HepG2 (cell line): ENCODE measurements around the gene BICRA. TPM values are rescaled to one million over a fixed set of nuclear protein-coding genes. Genes with fewer than 3 reads are reported as not detected.

Experiments
- ATAC-seq: fragments of 200-7000 bp; cut with Tn5 transposase; 3 replicates; pipeline ENCODE4 v1.9.1; 2020; ENCODE audit warnings: mild to moderate bottlenecking, moderate library complexity
- BruUV-seq: library from RNA; stranded (reverse); fragments of 400-500 nt; replicated peaks from 2 replicates; lab custom pipeline; 2021; lab: Mats Ljungman, UMichigan
- CTCF ChIA-PET: fragments of 300-600 bp; formaldehyde crosslinking; extraction: SDS; loops from one replicate; lab custom pipeline; 2021; ENCODE audit warnings: low total read pairs, inconsistent platforms, low intra/inter-chr PET ratio; lab: Yijun Ruan, JAX
- POLR2A ChIA-PET: fragments of 350-600 bp; sonication (Branson Sonifier 250); formaldehyde crosslinking; loops from one replicate; lab custom pipeline; 2020; ENCODE audit warnings: antibody characterized with exemption, inconsistent platforms; lab: Yijun Ruan, JAX
- DNase-seq: peaks from one replicate; pipeline ENCODE4 v3.0.0-alpha.2; 2015; ENCODE audit warnings: low spot score
- FAIRE-seq: peaks from 3 replicates; lab custom pipeline; 2011; peaks lifted over from hg19 to GRCh38; lab: Jason Lieb, UNC
- H2AFZ ChIP-seq: one replicate; pipeline ENCODE4 v1.6.1; 2011; ENCODE audit warnings: low read length, inconsistent platforms
- H3K27ac ChIP-seq: fragments of 300-600 bp; 3 replicates; pipeline ENCODE4 v1.8.0; 2011; ENCODE audit warnings: mixed run types, mild to moderate bottlenecking, mixed read lengths, low read length, inconsistent platforms; ENCODE audit not compliant: insufficient read depth; ENCODE audit errors: extremely low read length
- H3K27me3 ChIP-seq, 2 experiments: fragments of 200-600 bp in 1 of 2; 2 replicates in 1 of 2; 3 replicates in 1 of 2; pipeline versions ENCODE4 v1.6.0 to v1.8.0; 2011; ENCODE audit warnings: low read length in 2 of 2, mild to moderate bottlenecking in 2 of 2, moderate library complexity in 2 of 2, inconsistent platforms in 1 of 2; ENCODE audit not compliant: insufficient read depth in 2 of 2, control insufficient read depth in 1 of 2
- H3K36me3 ChIP-seq, 2 experiments: fragments of 200-600 bp in 1 of 2; replicated peaks in 1 of 2; 2 replicates in 1 of 2; 3 replicates in 1 of 2; pipeline versions ENCODE4 v1.5.1 to v1.8.0; 2011; ENCODE audit warnings: low read length in 2 of 2, inconsistent platforms in 1 of 2; ENCODE audit not compliant: insufficient read depth in 2 of 2, control insufficient read depth in 1 of 2
- H3K4me1 ChIP-seq: 2 replicates; pipeline ENCODE4 v1.5.1; 2012; ENCODE audit warnings: low read length, inconsistent platforms; ENCODE audit not compliant: insufficient read depth
- H3K4me2 ChIP-seq: 2 replicates; pipeline ENCODE4 v1.6.0; 2011; ENCODE audit warnings: low read depth, low read length, inconsistent platforms
- H3K4me3 ChIP-seq, 3 experiments: fragments of 200-600 bp in 1 of 3; sonication (generic), shearing (Covaris generic) in 1 of 3; replicated peaks in 1 of 3; 2 replicates each; pipeline ENCODE4 v1.5.1; 2011 to 2016; ENCODE audit warnings: low read length in 3 of 3, inconsistent platforms in 2 of 3, low read depth in 2 of 3, mild to moderate bottlenecking in 2 of 3, control low read depth in 1 of 3, mixed read lengths in 1 of 3; ENCODE audit not compliant: insufficient read depth in 1 of 3
- H3K79me2 ChIP-seq: one replicate; pipeline ENCODE4 v1.6.1; 2011; ENCODE audit warnings: low read length, inconsistent platforms; ENCODE audit not compliant: insufficient read depth
- H3K9ac ChIP-seq: 2 replicates; pipeline ENCODE4 v1.6.0; 2011; ENCODE audit warnings: mild to moderate bottlenecking, low read depth, low read length, inconsistent platforms; ENCODE audit not compliant: insufficient read depth
- H3K9me3 ChIP-seq: 2 replicates; pipeline ENCODE4 v1.5.1; 2012; ENCODE audit warnings: mild to moderate bottlenecking, low read length
- H4K20me1 ChIP-seq: 2 replicates; pipeline ENCODE4 v1.6.0; 2011; ENCODE audit warnings: inconsistent platforms, mild to moderate bottlenecking, low read length, moderate library complexity; ENCODE audit not compliant: insufficient read depth
- BRCA1 ChIP-seq: sonication (generic); formaldehyde crosslinking; IDR thresholded peaks from 2 replicates; pipeline ENCODE4 v1.4.0; 2020; ENCODE audit warnings: missing genetic modification reagents
- HNRNPK ChIP-seq: fragments of 200-400 bp; formaldehyde crosslinking; IDR thresholded peaks from 2 replicates; pipeline ENCODE4 v1.6.1; 2018; ENCODE audit warnings: low read length, low read depth, moderate library complexity, mild to moderate bottlenecking; ENCODE audit not compliant: poor library complexity, severe bottlenecking
- PHF8 ChIP-seq: sonication (generic); formaldehyde crosslinking; IDR thresholded peaks from 2 replicates; pipeline ENCODE4 v1.5.0; 2020; ENCODE audit warnings: missing genetic modification reagents
- REL ChIP-seq: sonication (generic); formaldehyde crosslinking; conservative IDR thresholded peaks from 2 replicates; pipeline ENCODE4 v1.8.0; 2022; ENCODE audit warnings: mild to moderate bottlenecking, missing genetic modification reagents, moderate library complexity
- RXRA ChIP-seq: sonication (generic); formaldehyde crosslinking; IDR thresholded peaks from 2 replicates; pipeline ENCODE4 v1.5.1; 2020; ENCODE audit warnings: missing genetic modification reagents
- XBP1 ChIP-seq: sonication (generic); formaldehyde crosslinking; IDR thresholded peaks from 2 replicates; pipeline ENCODE4 v1.5.0; 2020; ENCODE audit warnings: missing genetic modification reagents
- ZFP36 ChIP-seq: fragments of 150-350 bp; IDR thresholded peaks from 2 replicates; pipeline ENCODE4 v1.6.1; 2018; ENCODE audit warnings: borderline replicate concordance, low read length, low read depth; ENCODE audit not compliant: partially characterized antibody
- ZMYM3 ChIP-seq: sonication (generic); formaldehyde crosslinking; IDR thresholded peaks from 2 replicates; pipeline ENCODE4 v1.5.1; 2020; ENCODE audit warnings: mild to moderate bottlenecking, missing genetic modification reagents
- ZNF24 ChIP-seq: fragments of 450-650 bp; IDR thresholded peaks from 2 replicates; pipeline ENCODE4 v1.6.1; 2017; ENCODE audit warnings: antibody characterized with exemption, mild to moderate bottlenecking
- ZNF446 ChIP-seq: sonication (generic); formaldehyde crosslinking; IDR thresholded peaks from 2 replicates; pipeline ENCODE4 v1.5.0; 2020; ENCODE audit warnings: mild to moderate bottlenecking, missing genetic modification reagents
- ZNF7 ChIP-seq: IDR thresholded peaks from 2 replicates; pipeline ENCODE4 v1.6.1; 2016; ENCODE audit warnings: missing biosample characterization, missing genetic modification reagents
- ZSCAN9 ChIP-seq: IDR thresholded peaks from 2 replicates; pipeline ENCODE4 v1.6.1; 2016; ENCODE audit warnings: borderline replicate concordance
- WGBS: methylation state at CpG from one replicate; pipeline ENCODE4 v1.1.6; 2017; ENCODE audit warnings: low lambda C conversion rate; 5-methylcytosine and 5-hydroxymethylcytosine counted together
- in situ Hi-C: cut with HindIII; loops from 2 replicates; pipeline ENCODE4 v1.10.0; 2017; ENCODE audit warnings: low pct_unique_long_range_greater_than_20kb; ENCODE audit not compliant: extremely low pct_ligation_motif_present
- intact Hi-C: fragments of 100-400 bp; cut with micrococcal nuclease; formaldehyde crosslinking; loops from one replicate; pipeline ENCODE4 v1.10.0; 2022; ENCODE audit not compliant: unreplicated experiment
- polyA plus RNA-seq, 8 experiments: library from polyadenylated mRNA; depleted of rRNA in 3 of 8; stranded (reverse) in 7 of 8; unstranded in 1 of 8; fragments of >200 nt; fragmentation: Illumina TruSeq in 4 of 8; extraction: Trizol in 4 of 8; gene quantifications; 2 replicates each; pipeline versions ENCODE4 v1.2.1 to v1.2.3, GENCODE V29; 2011 to 2016; ENCODE audit warnings: low read depth in 4 of 8, missing spikeins in 1 of 8, mixed read lengths in 1 of 8; ENCODE audit not compliant: insufficient read depth in 1 of 8
- total RNA-seq, 5 experiments: library from RNA; depleted of rRNA; stranded (reverse); fragments of >200 nt; fragmentation: Illumina TruSeq; extraction: Trizol; gene quantifications; 2 replicates each; pipeline ENCODE4 v1.2.3, GENCODE V29; 2016; ENCODE audit warnings: low read depth in 1 of 5
- TF ChIP-seq, protein P1 (sequence below): sonication (generic); formaldehyde crosslinking; IDR thresholded peaks from 2 replicates; pipeline ENCODE4 v1.8.0; 2022; ENCODE audit warnings: mild to moderate bottlenecking, missing genetic modification reagents

The BICRA gene
- total and polyA plus RNA-seq, 2 of the 13 experiments (the other 11 are each of a cell fraction or from before 2014, with no cell fraction given) = 0.55 to 0.71 TPM

DNA sequence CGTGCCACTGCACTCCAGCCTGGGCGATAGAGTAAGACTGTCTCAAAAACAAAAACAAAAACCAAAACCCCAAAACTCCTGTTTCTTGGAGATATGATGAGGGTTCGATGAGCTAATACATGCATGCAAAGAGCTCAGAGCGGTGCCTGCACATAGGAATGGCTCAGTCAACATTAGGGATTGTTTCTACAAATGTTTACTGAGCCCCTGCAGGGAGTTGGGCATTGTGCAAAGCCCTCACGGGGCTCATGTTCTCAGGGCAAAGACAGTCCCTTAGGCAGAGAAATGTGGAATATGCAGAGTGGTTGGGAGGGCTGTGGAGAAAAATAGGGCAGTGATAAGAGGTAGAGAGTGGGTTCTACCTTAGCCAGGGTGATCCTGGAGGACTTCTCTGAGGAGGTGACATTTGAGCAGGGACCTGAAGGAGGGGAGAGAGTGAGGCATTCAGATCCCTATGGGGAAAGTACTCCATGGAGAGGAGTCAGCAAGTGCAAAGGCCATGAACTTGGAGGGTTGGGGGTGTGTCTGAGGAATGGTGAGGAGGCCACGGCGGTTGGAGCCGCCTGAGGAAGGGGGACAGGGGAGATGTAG, 102.8 kb downstream of the BICRA start:
- intact Hi-C loops = no loop called here
- H3K4me1 ChIP-seq = peaks cover 25% of the 10 kb centered on the region
- peaks cover 0 to 10% of the 10 kb centered on the region in 2 experiments; a peak in 4 of 5 replicates for H3K27me3 ChIP-seq
- ChIA-PET CTCF (interaction anchor here (2.8 kb wide), 1 partner anchor 32 kb away, joined by 25 read pairs; no protein-coding TSS in a partner anchor), POLR2A (no interaction called here)
- H3K9me3 ChIP-seq = peaks cover 6% of the 10 kb centered on the region; the same call in 1 of the 2 replicates
- H3K9ac ChIP-seq = no peak overlapping the region
- H2AFZ ChIP-seq = no peak overlapping the region
- H3K4me3 ChIP-seq = no peak overlapping the region
- H3K79me2 ChIP-seq = no peaks in the 10 kb centered on the region
- no peak overlapping the region for H3K4me2 ChIP-seq
- no TSS peak for BruUV-seq
- no peaks in the 10 kb centered on the region for H4K20me1 ChIP-seq
- WGBS = 5% methylated on average over 8 of the region's 8 CpGs
- ATAC-seq (0 out of 3 replicates have a peak, but pooled peaks have one; percentile 22), DNase-seq (peak; percentile 28), FAIRE-seq (no peak)
- no peak overlapping the region for H3K27ac ChIP-seq
- in situ Hi-C loops = no loop called here
- no peaks in the 10 kb centered on the region for H3K36me3 ChIP-seq
- no peak for TF ChIP-seq PHF8 (CRISPR knock-in tag)
- TF ChIP-seq XBP1 (CRISPR knock-in tag) = no peak
- TF ChIP-seq ZNF24 = peak; percentile 89
- no peak for TF ChIP-seq RXRA
- no peak for TF ChIP-seq HNRNPK
- TF ChIP-seq, protein P1, sequence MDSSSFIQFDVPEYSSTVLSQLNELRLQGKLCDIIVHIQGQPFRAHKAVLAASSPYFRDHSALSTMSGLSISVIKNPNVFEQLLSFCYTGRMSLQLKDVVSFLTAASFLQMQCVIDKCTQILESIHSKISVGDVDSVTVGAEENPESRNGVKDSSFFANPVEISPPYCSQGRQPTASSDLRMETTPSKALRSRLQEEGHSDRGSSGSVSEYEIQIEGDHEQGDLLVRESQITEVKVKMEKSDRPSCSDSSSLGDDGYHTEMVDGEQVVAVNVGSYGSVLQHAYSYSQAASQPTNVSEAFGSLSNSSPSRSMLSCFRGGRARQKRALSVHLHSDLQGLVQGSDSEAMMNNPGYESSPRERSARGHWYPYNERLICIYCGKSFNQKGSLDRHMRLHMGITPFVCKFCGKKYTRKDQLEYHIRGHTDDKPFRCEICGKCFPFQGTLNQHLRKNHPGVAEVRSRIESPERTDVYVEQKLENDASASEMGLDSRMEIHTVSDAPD (CRISPR knock-in tag) = no peak
- TF ChIP-seq ZNF446 = 0 out of 2 replicates have a peak, but pooled peaks have one; percentile 58
- peak; percentile 82 for TF ChIP-seq ZFP36
- no peak for TF ChIP-seq REL (CRISPR knock-in tag)
- TF ChIP-seq BRCA1 (CRISPR knock-in tag) = no peak
- TF ChIP-seq ZNF7 (CRISPR knock-in tag) = peak; percentile 97
- peak; percentile 100 for TF ChIP-seq ZSCAN9 (CRISPR knock-in tag)
- TF ChIP-seq ZMYM3 (CRISPR knock-in tag) = peak; percentile 53; the same call in 1 of the 2 replicates
- TF ChIP-seq, all 625 proteins: peak for 6
